Left renal cortex interstitium (tissue), 4 donors: ENCODE measurements around the gene EPHA2. TPM values are rescaled to one million over a fixed set of nuclear protein-coding genes. Genes with fewer than 3 reads are reported as not detected.

Experiments used
- DNase-seq, 4 donors: peaks; one replicate each; pipeline ENCODE4 v3.0.0-alpha.2; 2013; ENCODE audit warnings: low read depth in 4 of 4, low spot score in 2 of 4, missing footprints in 1 of 4
- polyA plus RNA-seq, 4 donors: library from polyadenylated mRNA; unstranded; fragments of 120-200 nt; gene quantifications; one replicate each; pipeline ENCODE4 v1.2.1, GENCODE V29; 2013; ENCODE audit not compliant: insufficient read length in 4 of 4

Gene EPHA2
- polyA plus RNA-seq, 4 donors = 12.9 to 25.0 (median 20.1) TPM

GRCh38 chr1:16140068-16140596 is 15.7 kb downstream of the EPHA2 start:
- DNase-seq = no peak

DNA sequence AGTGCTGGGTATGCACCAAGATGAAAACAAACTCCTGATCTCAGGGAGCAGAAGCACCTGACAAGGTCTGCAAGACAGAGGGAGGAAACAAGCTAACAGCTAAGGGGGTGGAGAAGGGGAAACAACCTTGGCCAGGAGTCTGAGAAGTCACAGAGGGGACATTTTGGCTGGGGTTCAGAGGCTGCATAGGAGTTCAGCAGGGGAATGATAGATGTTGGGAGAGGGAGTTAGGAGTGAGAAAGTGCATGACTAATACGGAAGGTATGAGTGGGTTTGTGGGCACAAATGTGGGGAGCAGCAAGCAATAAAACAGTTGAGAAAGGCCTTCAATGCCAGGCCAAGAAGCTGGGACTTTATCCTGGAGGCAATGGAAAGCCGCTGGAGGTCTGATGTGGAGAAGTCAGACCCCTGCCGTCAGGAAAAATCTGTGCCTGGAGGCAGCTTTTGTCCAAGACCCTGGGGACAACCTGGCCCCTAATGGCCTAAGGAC is 16.4 kb downstream of the EPHA2 start:
- no peak for DNase-seq

DNA sequence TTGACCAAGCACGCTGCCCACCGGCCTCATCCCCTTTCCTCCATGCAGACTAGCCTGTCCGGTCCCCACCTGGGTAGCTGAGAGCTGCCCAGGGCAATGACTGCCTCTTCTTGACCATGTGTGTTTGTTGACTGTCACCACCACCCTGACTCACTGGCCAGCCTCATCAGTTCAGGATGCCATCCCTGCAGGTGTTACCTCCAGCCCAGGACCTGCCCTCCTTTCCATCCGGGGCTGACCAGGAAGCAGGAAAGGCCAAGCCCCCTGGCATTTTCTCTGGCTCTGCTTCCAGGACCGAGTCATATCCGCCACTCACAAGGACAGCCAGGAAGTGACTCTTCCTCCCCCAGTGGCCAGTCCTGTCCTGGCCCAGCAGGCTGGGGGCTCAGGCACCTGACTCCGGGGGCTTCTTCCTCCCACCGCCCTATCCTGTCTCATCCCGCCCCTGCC is 17.1 kb downstream of the EPHA2 start:
- no peak for DNase-seq

GRCh38 chr1:16137890-16138467 is 17.9 kb downstream of the EPHA2 start:
- DNase-seq = no peak

DNA sequence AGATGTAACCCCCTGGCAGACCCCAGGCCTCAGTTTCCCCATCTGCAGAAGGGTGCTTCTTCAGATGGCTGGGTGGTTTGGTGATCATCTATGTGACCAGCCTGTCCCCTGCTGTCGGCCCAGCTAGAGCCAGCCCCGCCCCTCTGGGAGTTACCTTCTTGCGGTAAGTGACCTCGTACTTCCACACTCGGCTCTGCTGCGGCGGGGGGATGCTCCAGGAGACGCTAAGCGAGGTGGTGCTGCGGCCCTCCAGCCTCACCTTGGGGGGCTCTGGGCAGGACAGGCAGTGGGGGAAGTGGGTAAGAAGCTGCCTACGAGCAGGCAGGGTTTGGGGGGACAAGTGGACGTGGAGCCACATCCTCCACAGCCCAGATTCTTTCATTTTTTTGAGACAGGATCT is 20.4 kb downstream of the EPHA2 start:
- no peak for DNase-seq

GRCh38 chr1:16134906-16135305 is 21.0 kb downstream of the EPHA2 start:
- DNase-seq = no peak

GRCh38 chr1:16134066-16134801 is 21.6 kb downstream of the EPHA2 start:
- DNase-seq = no peak

- no peak for DNase-seq
Observed at GRCh38 chr1:16133007-16133961, 22.6 kb downstream of the EPHA2 start.

DNA sequence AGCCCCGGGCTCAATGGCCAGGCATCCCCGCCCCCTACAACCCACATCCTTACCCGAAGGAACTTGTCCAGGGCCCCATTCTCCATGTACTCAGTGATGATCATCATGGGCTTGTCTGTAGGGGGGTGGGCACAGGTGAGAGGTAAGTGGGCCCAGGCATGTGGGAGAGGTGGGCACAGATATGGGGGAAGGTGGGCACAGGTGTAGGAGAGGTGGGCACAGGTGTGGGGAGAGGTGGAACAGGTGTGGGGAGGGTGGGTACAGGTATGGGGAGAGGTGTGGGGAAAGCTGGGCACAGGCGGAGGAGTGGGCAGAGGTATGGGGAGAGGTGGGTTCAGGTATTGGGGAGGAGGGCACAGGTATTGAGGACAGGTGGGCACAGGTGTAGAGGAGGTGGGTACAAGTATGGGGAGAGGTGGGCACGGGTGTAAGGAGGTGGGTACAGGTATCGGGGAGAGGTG is 23.5 kb downstream of the EPHA2 start:
- DNase-seq = no peak

DNA sequence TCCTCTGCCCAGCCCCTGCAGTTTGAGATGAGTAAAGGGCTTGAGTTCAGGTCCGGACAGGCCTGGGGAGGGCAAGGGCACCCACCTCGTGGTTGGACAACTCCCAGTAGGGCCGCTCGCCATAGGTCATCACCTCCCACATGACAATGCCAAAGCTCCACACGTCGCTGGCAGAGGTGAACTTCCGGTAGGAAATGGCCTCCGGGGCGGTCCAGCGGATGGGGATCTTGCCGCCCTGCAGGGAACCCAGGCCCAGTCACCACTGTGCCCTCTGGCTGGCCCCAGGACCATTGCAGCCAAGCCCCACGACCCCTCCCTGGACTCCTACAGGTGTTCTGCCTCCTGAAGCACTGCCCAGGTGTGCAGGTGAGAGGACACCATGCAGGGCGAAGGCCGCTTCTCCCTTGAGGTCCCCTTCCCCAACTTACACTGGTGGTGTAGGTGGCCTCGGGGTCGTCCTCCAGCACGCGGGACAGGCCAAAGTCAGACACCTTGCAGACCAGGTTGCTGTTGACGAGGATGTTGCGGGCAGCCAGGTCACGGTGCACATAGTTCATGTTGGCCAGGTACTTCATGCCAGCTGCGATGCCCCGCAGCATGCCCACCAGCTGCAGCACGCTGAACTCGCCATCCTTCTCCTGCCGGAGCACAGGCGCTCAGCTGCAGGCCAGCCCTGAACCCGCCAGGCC is 24.1 kb downstream of the EPHA2 start:
- DNase-seq = no peak

GRCh38 chr1:16130827-16131226 is 25.0 kb downstream of the EPHA2 start:
- DNase-seq = no peak

GRCh38 chr1:16129921-16130543 is 25.8 kb downstream of the EPHA2 start:
- DNase-seq = no peak

DNA sequence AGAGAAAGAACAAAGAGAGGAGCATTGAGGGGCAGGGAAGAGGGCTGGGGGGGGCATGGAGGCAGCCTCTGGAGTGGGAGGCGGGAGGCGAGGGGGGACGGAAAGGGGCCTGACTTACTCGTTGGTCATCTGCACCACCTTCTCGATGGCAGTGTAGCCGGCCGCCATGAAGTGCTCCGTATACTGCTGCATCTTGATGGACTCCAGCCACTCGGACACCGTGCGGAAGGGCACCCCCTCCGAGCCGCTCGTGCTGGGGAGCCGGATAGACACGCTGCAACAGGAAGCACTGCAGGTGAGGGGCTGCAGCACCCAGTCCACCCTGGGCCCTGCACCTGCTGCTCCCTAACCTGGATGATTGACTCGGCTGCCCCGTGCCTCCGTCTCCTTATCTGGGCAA is 26.6 kb downstream of the EPHA2 start:
- DNase-seq = no peak

DNA sequence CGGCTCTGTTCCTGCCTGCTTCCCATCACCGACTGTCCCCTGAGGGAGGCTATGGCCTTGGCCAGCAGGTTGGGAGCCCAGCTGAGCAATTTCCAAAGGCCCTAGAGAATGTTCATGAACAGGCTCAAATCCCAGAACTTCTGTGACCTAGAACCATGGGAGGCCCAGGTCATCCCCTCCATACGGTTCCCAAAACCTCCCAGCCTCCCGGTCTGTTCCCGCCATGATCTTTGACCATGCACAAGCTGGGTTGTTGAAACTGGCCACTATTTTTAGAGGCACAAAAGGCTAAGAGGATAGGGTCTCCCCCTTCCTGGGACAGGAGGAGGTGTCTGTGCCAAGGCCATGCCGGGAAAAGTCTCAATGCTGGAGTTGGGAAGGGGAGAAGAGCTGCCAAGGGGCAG is 27.5 kb downstream of the EPHA2 start:
- DNase-seq = no peak

DNA sequence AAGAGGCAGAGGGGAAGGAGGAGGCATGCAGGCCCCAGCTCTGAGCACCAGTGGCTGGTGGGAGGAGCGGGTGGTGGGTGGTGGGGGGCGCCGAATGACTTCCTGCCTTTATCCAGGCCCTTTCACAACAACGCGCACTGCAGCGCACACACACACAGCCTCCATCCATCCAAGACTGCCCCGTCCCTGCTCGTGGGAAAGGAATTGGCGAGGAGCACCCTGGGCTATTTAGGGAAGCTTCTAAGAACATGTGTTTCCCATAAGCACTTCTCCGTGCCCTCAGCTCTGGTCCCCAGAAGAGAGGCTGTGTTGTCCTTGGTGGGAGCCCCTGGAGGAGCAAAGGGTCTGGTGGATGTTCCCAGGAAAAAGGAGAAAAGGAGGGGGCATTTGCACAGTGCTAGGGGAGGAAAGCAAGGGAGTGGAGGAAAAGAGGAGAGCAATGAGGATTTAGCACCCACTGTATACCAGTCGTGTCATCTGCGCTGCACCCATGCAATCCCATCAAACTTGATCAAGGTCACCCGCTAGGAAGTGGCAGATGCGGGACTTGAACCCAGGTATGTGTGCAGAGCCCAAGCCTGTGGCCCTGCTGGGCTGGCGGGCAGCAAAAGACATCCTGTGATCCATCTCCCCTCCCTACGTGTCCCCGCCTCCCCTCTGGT is 28.1 kb downstream of the EPHA2 start:
- no peak for DNase-seq

- no peak for DNase-seq
Observed at GRCh38 chr1:16126743-16127515, 28.9 kb downstream of the EPHA2 start.

DNA sequence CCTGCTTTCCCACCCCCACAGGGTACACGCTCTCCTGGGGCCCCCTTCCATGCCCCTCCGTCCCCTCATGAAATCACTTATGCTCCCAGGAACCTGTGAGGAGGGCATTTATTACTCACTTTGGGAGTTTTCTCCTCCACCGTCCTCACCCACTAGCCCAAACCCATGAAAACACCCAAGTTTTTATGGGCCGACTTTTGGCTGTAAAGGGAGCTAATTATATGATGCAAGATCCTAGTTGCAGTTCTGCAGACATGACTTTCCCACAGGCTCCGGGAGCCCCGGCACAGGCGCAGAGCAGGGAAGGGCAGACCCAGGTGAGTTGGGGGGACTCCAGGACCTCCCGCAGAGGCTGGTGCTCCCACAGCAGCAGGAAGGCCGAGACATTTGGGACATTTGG is 29.7 kb downstream of the EPHA2 start:
- no peak for DNase-seq

DNA sequence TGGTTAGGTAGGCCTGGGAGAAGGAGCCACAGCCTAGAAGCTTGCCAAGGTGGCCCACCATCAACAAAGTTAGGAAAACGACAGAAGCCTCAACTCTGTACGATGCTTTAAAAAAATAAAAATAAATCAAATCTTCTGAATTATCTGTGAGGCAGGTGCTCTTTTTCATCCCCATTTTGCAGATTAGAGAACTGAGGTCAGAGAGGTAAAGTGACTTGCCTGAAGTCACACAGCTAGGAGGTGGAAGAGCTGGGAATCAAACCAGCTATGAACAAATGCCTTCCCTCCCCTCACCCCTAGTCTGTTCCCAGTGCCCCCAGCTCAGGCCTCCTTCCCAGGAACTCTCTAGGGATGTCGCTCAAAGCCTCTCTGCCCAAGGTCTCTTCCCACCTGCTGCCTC is 30.4 kb downstream of the EPHA2 start:
- DNase-seq = no peak

GRCh38 chr1:16125088-16125470 is 30.8 kb downstream of the EPHA2 start:
- DNase-seq = no peak
